Prostate gland (tissue), 2 donors: Measurements from ENCODE around the gene HERC5.

Experiments
- CTCF ChIP-seq, 4 experiments: fragments of 200-600 bp in 2 of 4; fragments of 450-650 bp in 2 of 4; sonication (generic) in 2 of 4; IDR thresholded peaks; 1 replicate in 3 of 4; 2 replicates in 1 of 4; pipeline ENCODE4 v1.5.1; 2016 to 2019; ENCODE audit warnings: antibody characterized with exemption in 4 of 4, mild to moderate bottlenecking in 2 of 4, moderate library complexity in 2 of 4
- POLR2A ChIP-seq: fragments of 450-650 bp; IDR thresholded peaks from one replicate; pipeline ENCODE4 v1.6.1; 2016; ENCODE audit warnings: antibody characterized with exemption, mild to moderate bottlenecking
- POLR2AphosphoS5 ChIP-seq: sonication (generic); formaldehyde crosslinking; IDR thresholded peaks from one replicate; pipeline ENCODE4 v1.6.1; 2017; ENCODE audit warnings: antibody characterized with exemption

- no peak for TF ChIP-seq CTCF (IDR thresholded peaks at IDR 0.05)
- no peak for TF ChIP-seq POLR2A
- TF ChIP-seq POLR2AphosphoS5 = no peak
These were observed 9.4 kb upstream of the HERC5 start for GRCh38 chr4:88447371-88448095.
